ENCODE measurements around the gene PTPRN2. TPM values are rescaled to one million over a fixed set of nuclear protein-coding genes. Genes with fewer than 3 reads are reported as not detected.
A peak's percentile ranks its signal among the peaks of the same experiment; 100 is the strongest.

Gene PTPRN2
- total and polyA plus RNA-seq, 2 of the 8 experiments (the other 6 are each of a cell fraction or from before 2014, with no cell fraction given): 2.6 to 4.5 TPM

- Histone ChIP-seq H2BK20ac (ENCODE audit: low read length) (no peak overlapping the region), H3K18ac (ENCODE audit: extremely low read depth, low read length) (no peak overlapping the region), H3K79me2 (ENCODE audit: control insufficient read depth in 1 of 2, insufficient read depth in 2 of 2, low read length in 2 of 2) (no peaks in the 10 kb centered on the region), H4K5ac (ENCODE audit: insufficient read length, low read depth, low read length) (no peak overlapping the region), H2BK15ac (ENCODE audit: low read length) (no peak overlapping the region), H3K9me3 (ENCODE audit: insufficient read depth in 2 of 2, low read depth in 1 of 2, low read length in 1 of 2) (peaks cover 22 to 24% of the 10 kb centered on the region in 2 experiments), H4K20me1 (replicated peaks in 1 of 2; ENCODE audit: control insufficient read depth in 1 of 2, insufficient read depth in 2 of 2, low read length in 2 of 2) (no peaks in the 10 kb centered on the region), H3K27me3 (replicated peaks in 1 of 4; ENCODE audit: control insufficient read depth in 3 of 4, extremely low read depth in 1 of 4, insufficient read depth in 3 of 4, low read length in 3 of 4) (no peaks in the 10 kb centered on the region), H2BK5ac (ENCODE audit: low read depth, low read length) (no peak overlapping the region), H3K4me2 (ENCODE audit: insufficient read depth in 1 of 2, low read depth in 2 of 2, low read length in 2 of 2) (no peak overlapping the region), H3K27ac (ENCODE audit: low read depth, low read length) (no peak overlapping the region), H2BK120ac (replicated peaks; ENCODE audit: low read depth, low read length) (no peak overlapping the region), H2BK12ac (ENCODE audit: low read depth, low read length) (no peak overlapping the region), H3K23ac (ENCODE audit: insufficient read length) (no peak overlapping the region), H3K9ac (replicated peaks in 1 of 4; ENCODE audit: extremely low read depth in 1 of 4, low read depth in 3 of 4, low read length in 3 of 4) (no peak overlapping the region), H4K91ac (replicated peaks; ENCODE audit: insufficient read length, low read length) (peak overlapping the region; percentile 39), H3K4me1 (replicated peaks in 1 of 4; ENCODE audit: control insufficient read depth in 3 of 4, insufficient read depth in 4 of 4, low read length in 3 of 4) (no peaks in the 10 kb centered on the region; a peak in 1 of 7 replicates), H4K8ac (ENCODE audit: extremely low read depth, insufficient read depth, low read length) (no peak overlapping the region), H3K4me3 (ENCODE audit: extremely low read depth in 1 of 4, insufficient read depth in 2 of 4, low read depth in 3 of 4, low read length in 4 of 4) (no peak overlapping the region), H2AFZ (ENCODE audit: low read length) (no peak overlapping the region), H3K56ac (replicated peaks; ENCODE audit: insufficient read length, low read depth, low read length) (no peak overlapping the region), H2AK5ac (ENCODE audit: low read depth, low read length) (no peak overlapping the region), H3K23me2 (ENCODE audit: low read depth, low read length) (no peaks in the 10 kb centered on the region), H3K4ac (replicated peaks; ENCODE audit: insufficient read length, low read depth, low read length) (no peak overlapping the region), H3K79me1 (ENCODE audit: low read depth, low read length) (no peaks in the 10 kb centered on the region), H3K14ac (ENCODE audit: insufficient read length) (no peak overlapping the region), H3K36me3 (ENCODE audit: control insufficient read depth in 2 of 4, insufficient read depth in 4 of 4, low read length in 3 of 4) (no peaks in the 10 kb centered on the region)
- WGBS, 2 experiments (ENCODE audit: extremely low coverage in 1 of 2, insufficient coverage in 1 of 2, insufficient read length in 1 of 2, insufficient replicate concordance in 2 of 2, low coverage in 1 of 2, low lambda C conversion rate in 2 of 2, missing lambda C conversion rate in 1 of 2): 81% methylated on average over 11 of the region's 11 CpGs; no CpG with 5 or more reads in 1 of the 2 experiments
- DNase-seq (ENCODE audit: low read depth in 1 of 2, low spot score in 2 of 2): no peak
- POLR2A ChIA-PET (ENCODE audit: partially characterized antibody): no interaction called here
- FAIRE-seq: no peak
- CTCF ChIA-PET (ENCODE audit: partially characterized antibody): interaction anchor here (0.6 to 1.6 kb wide), 3 partner anchors 9 to 147 kb away, joined by 3 read pairs; no protein-coding TSS in a partner anchor
- TF ChIP-seq SP2 (IDR thresholded peaks at IDR 0.05; ENCODE audit: low read length) (no peak), USF2 (IDR thresholded peaks at IDR 0.05; ENCODE audit: low read length) (no peak), CEBPB (IDR thresholded peaks at IDR 0.05; ENCODE audit: low read depth, low read length) (no peak), SIX5 (IDR thresholded peaks at IDR 0.05; ENCODE audit: low read depth, low read length) (no peak), ASH2L (IDR thresholded peaks at IDR 0.05; ENCODE audit: low read length) (no peak), RAD21 (IDR thresholded peaks at IDR 0.05 in 1 of 2, conservative IDR thresholded peaks at IDR 0.05 in 1 of 2; ENCODE audit: low read depth in 2 of 2, low read length in 2 of 2) (no peak), CTCF (IDR thresholded peaks at IDR 0.05; ENCODE audit: control extremely low read depth in 1 of 3, insufficient read depth in 1 of 3, low read depth in 1 of 3, low read length in 3 of 3) (no peak), ATF2 (IDR thresholded peaks at IDR 0.05; ENCODE audit: low read length) (no peak)
Measured at GRCh38 chr7:158054611-158055010, 533.0 kb downstream of the PTPRN2 start.

Data from H1 (cell line).